Testis (tissue), 2 donors: ENCODE measurements around the gene SLC52A1.

ENCODE experiments used
- CTCF ChIP-seq, 3 experiments: fragments of 450-650 bp in 2 of 3; fragments of 200-600 bp in 1 of 3; sonication (generic) in 1 of 3; IDR thresholded peaks; one replicate each; pipeline ENCODE4 v1.5.1; 2016 to 2019; ENCODE audit warnings: antibody characterized with exemption in 3 of 3, mild to moderate bottlenecking in 2 of 3, moderate library complexity in 1 of 3
- POLR2A ChIP-seq: fragments of 450-650 bp; IDR thresholded peaks from one replicate; pipeline ENCODE4 v1.6.1; 2017; ENCODE audit warnings: antibody characterized with exemption, mild to moderate bottlenecking, moderate library complexity

- TF ChIP-seq CTCF (IDR thresholded peaks at IDR 0.05) (no peak), POLR2A (no peak)
These were observed 13.0 kb downstream of the SLC52A1 start for GRCh38 chr17:5022171-5022711.
